Nucleus accumbens (tissue), 56 donors: ENCODE data around the gene WNT3.
A peak's percentile ranks its signal among the peaks of the same experiment; 100 is the strongest.

Experiments used
- DNase-seq, 56 donors: peaks; one replicate each; lab custom pipeline; 2025; lab: John Stamatoyannopoulos, UW

Gene WNT3

GRCh38 chr17:46789610-46790009 is 28.9 kb downstream of the WNT3 start:
- DNase-seq, result no peak

GRCh38 chr17:46788796-46789195 is 29.7 kb downstream of the WNT3 start:
- DNase-seq, result no peak

GRCh38 chr17:46788300-46788699 is 30.2 kb downstream of the WNT3 start:
- no peak for DNase-seq

- DNase-seq, result no peak
These were observed 31.0 kb downstream of the WNT3 start for GRCh38 chr17:46787478-46787877.

- no peak for DNase-seq
These were observed 32.8 kb downstream of the WNT3 start for GRCh38 chr17:46785696-46786095.

- DNase-seq, result no peak
These were observed 35.4 kb downstream of the WNT3 start for GRCh38 chr17:46783031-46783593.

- DNase-seq, result no peak
These were observed 36.1 kb downstream of the WNT3 start for GRCh38 chr17:46782250-46782953.

GRCh38 chr17:46780003-46780373 is 38.5 kb downstream of the WNT3 start:
- no peak for DNase-seq

- peak in 13 of 56 donors; percentile 3 to 52 (median 17) for DNase-seq
These were observed 40.3 kb downstream of the WNT3 start for GRCh38 chr17:46777943-46778915.

- DNase-seq, result no peak
These were observed 42.0 kb downstream of the WNT3 start for GRCh38 chr17:46776298-46777005.

- no peak for DNase-seq
These were observed 44.3 kb downstream of the WNT3 start for GRCh38 chr17:46774108-46774737.

- DNase-seq, result no peak
These were observed 44.8 kb downstream of the WNT3 start for GRCh38 chr17:46773676-46774075.

GRCh38 chr17:46773221-46773605 is 45.3 kb downstream of the WNT3 start:
- no peak for DNase-seq

GRCh38 chr17:46772475-46773220 is 45.8 kb downstream of the WNT3 start:
- no peak for DNase-seq

GRCh38 chr17:46771561-46772474 is 46.7 kb downstream of the WNT3 start:
- peak in 9 of 56 donors; percentile 15 to 56 (median 26) for DNase-seq

- peak in 14 of 56 donors; percentile 5 to 51 (median 29) for DNase-seq
These were observed 47.5 kb downstream of the WNT3 start for GRCh38 chr17:46770818-46771560.

GRCh38 chr17:46770439-46770817 is 48.1 kb downstream of the WNT3 start:
- DNase-seq, result no peak
